GM19099 (cell line): Measurements from ENCODE around the gene VPS18.
A peak's percentile ranks its signal among the peaks of the same experiment; 100 is the strongest.

Experiments
- POLR2A ChIP-seq: IDR thresholded peaks from 3 replicates; pipeline ENCODE4 v1.6.1; 2011; ENCODE audit warnings: low read depth; ENCODE audit not compliant: insufficient read length; ENCODE audit errors: extremely low read depth

The VPS18 gene

GRCh38 chr15:40904552-40905201, 10.4 kb downstream of the VPS18 start:
- no peak for TF ChIP-seq POLR2A

DNA sequence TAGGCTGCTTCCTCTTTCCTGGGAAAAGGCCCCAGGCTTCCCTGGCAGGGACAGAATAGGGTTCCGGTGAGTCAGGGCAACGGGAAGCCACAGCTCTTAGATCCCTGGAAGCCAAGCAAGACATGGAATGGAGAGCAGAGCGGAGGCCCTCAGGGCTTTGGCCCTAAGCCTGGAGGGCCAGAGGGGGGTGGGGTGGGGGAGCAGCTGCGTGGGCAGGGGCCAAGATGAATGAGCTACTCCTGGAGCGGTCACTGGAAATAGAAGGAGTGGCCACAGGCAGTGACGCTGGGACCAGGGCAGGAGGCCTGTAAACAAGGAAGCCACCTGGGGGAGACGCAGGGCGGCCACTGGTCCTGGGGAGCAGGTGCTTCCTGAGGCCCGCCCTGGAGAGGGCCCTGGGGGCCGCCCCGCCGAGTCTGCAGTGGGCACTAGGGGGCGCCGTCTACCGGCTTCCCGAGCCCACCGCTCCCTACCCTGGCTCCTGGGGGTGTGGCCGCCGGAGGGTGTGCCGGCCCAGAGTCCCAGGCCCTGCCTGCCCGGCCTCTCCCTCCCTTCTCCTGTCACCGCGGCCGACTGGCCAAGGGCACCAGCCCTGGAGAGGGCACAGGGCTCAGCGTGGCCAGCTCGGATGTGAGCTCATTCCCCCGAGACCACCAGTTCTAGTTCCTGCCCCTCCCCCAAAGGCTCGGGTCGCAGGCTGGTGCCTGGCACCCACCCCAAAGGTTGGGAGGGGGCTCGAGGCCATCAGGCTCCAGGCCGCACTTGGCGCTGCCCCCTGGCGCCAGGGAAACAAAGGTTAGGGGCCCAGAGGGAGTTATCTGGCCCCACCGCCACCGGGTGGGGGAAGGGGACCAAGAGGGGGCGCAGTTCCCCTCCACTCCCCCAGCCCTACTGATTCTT, 12.1 kb downstream of the VPS18 start:
- TF ChIP-seq POLR2A = no peak

DNA sequence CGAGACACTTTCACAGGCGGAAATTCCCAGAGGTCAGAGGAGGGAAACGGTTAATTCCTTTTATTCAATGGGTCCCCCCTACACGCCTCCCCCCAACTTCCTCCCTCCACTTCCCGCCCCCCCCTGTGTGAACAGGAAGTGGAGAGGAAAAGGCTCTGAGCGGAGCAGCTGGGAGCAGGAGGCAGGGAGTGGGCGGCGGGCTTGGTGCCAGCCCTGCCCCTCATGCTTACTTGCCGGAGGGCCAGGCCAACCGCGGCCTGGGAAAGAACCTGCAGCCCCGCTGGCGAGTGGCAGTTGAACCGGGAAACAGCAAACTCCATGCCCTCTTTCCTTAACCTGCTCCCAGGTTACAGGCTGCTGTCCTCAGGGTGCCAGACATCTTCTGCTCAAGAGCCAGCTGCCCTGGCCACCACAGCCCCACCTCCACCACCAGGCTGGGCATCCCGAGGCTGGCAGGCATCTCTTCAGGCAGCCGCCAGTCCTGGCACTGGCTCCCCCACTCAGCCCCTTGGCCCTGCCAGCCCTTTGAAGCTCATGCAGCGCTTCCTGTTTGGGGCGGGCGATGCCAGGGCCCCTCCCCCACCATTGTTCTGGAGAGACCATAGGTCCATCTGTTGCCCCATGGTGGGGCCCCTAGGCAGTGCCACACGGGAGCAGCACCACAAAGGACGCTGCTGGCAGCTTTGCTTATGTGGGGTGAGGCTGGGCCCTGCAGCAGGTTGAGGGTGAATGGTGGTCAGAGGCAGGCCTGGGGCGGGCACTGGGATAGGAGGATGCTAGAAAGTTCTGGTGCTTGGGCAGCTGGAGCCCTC, 12.9 kb downstream of the VPS18 start:
- peak; percentile 14 for TF ChIP-seq POLR2A

DNA sequence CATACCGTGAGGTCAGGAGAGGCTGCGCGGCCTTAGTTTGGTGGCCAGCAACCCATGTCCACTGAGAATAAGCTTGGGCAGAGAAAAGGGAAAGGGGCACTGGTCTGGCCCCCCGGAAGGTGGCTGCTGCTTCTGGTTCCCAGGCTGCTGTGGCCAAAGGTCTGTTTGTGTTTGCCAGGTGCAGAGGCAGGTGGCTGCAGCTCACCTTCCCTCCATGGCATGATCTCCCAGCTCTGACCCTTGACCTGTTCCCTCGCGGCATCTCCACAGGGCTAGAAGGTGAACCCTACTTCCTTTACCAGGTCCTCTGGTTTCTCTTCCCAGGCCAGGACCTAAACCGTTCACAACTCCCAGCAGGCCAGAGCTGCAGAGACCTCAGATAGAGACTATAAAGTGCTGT, 13.8 kb downstream of the VPS18 start:
- no peak for TF ChIP-seq POLR2A

DNA sequence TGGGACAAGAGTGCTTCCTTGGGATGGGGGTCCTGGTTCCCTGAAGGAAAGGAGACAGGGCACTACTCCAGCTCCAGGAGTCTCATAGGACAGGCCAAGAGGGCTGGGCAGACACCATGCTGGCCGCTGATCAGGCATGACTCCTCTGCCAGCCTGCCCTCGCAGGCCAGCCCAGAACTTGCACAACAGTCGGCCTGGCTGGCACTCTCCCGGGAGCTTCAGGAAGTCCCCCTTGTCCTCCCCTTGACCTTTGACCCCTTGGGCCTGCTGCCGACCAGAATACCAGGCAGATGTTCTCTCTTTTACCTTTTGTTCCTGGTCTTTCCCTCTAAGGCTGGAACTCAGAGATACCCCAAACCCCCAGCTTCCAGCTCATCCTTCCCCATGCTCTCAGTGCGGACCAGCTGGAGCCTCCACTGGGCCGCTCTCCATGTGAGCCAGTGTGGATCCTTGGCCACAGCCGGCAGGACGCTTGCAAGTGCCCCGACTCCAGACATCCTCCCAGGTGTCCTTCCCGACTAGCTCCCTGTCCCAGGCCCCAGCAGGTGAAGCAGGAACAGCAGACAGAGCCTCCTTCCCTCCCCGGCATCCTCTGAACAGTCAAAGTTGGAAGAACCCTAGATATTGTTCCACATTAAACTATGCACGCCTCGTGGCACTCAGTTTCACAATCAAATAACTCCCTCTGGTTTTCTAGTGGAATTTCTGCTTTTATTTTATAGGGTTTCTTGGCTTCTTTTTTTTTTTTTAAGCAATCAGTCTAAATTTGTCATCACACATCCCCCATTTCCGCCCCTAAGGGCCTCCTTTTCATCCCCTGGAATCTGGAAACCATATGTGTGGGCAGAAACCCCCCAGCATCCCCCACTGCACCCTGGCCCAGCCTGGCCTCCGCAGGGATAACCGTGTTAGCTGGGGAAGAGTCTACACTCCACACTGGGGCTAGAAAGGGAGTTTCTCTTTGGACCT, 15.7 kb downstream of the VPS18 start:
- no peak for TF ChIP-seq POLR2A

DNA sequence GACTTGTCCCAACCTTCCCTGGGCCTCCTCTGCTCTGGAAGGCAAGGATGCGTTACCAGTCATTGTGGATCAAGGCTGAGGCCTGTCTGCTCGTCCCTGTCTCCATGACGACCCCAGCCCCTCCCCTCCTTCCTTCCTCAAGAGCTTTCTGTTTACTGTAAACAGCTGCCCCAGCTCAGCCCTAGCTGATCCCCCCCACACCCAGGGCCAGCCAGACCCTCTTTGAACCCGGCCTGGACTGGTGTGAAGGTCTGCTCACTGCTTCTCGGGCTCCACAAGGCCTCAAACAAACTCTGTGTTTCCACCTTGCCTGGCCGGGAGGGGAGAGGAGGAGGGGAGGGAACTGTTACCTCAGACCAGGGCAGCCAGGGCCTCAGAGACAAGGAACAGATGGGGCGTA, 16.9 kb downstream of the VPS18 start:
- TF ChIP-seq POLR2A = no peak

- TF ChIP-seq POLR2A = no peak
These were observed 17.4 kb downstream of the VPS18 start for GRCh38 chr15:40911693-40912092.

- no peak for TF ChIP-seq POLR2A
These were observed 18.2 kb downstream of the VPS18 start for GRCh38 chr15:40912478-40912877.

DNA sequence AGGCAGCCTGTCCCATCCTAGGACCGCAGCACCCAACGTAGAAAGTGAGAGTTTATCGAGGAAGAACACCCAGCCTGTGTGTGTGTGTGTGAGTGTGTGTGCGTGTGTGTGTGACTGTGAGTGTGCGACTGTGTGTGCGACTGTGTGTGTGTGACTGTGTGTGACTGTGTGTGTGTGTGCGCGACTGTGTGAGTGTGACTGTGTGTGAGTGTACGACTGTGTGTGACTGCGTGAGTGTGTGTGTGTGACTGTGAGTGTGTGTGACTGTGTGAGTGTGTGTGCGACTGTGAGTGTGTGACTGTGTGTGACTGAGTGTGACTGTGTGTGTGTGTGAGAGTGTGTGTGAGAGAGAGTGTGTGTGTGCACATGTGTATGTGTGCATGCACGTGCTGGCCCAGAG, 19.8 kb downstream of the VPS18 start:
- no peak for TF ChIP-seq POLR2A

DNA sequence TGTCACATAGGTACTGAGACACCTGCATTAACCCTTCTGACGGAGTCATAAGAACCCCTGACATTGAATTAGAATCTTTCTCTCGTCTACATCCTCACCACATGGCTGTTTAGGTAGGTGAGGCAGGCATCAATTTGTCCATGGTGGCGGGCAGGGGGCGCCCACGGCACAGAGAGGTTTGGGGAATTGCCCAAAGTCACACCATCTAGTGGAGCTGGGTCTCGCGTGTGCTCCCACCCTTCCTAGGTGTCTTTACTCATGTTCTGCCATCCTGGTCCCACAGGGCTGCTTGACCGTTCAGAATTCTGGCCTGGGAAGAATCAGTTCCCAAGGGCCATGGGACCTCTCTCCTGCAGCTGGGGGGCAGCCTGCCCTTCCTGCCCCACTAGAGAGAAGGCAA, 20.2 kb downstream of the VPS18 start:
- TF ChIP-seq POLR2A = no peak

- no peak for TF ChIP-seq POLR2A
These were observed 20.9 kb downstream of the VPS18 start for GRCh38 chr15:40915116-40915661.

DNA sequence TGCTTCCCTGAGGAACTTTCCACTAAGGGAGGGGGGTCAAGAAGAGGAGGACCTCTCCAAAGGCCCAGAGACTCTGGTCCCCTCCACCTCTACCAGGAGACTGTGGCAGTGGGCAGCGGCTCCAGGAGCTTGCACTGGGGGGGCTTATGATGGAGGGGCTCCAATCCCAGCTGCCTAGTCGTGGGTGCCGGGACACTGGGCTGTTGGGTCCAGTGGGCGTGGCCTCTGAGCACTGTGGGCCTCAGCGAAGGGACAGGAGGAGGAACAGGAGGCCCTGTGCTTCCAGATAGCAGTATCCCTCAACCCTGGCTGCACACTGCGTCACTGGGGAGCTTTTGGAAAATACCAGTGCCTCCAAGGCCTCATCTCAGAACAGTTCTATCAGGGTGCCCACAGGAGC, 21.4 kb downstream of the VPS18 start:
- no peak for TF ChIP-seq POLR2A

GRCh38 chr15:40917585-40917984, 23.3 kb downstream of the VPS18 start:
- no peak for TF ChIP-seq POLR2A
